Upper lobe of right lung (tissue), 1 donor: ENCODE results near the gene PARD3B. TPM values are rescaled to one million over a fixed set of nuclear protein-coding genes. Genes with fewer than 3 reads are reported as not detected.

Experiments used
- ATAC-seq: fragments of 200-7000 bp; cut with Tn5 transposase; one replicate; pipeline ENCODE4 v1.9.1; 2020; ENCODE audit warnings: mild to moderate bottlenecking, moderate library complexity
- DNase-seq: peaks from one replicate; pipeline ENCODE4 v3.0.0-alpha.2; 2020
- H3K27ac ChIP-seq: fragments of 200-600 bp; one replicate; pipeline ENCODE4 v1.8.0; 2022
- H3K27me3 ChIP-seq: fragments of 200-600 bp; one replicate; pipeline ENCODE4 v1.8.0; 2022; ENCODE audit warnings: mild to moderate bottlenecking
- H3K36me3 ChIP-seq: fragments of 200-600 bp; one replicate; pipeline ENCODE4 v1.8.0; 2022
- H3K4me1 ChIP-seq: fragments of 200-600 bp; one replicate; pipeline ENCODE4 v1.8.0; 2022
- H3K4me3 ChIP-seq: fragments of 200-600 bp; one replicate; pipeline ENCODE4 v1.8.0; 2022; ENCODE audit warnings: mild to moderate bottlenecking
- H3K9me3 ChIP-seq: fragments of 200-600 bp; one replicate; pipeline ENCODE4 v1.8.0; 2022
- intact Hi-C: fragments of 100-400 bp; cut with DNase I; formaldehyde crosslinking; loops from one replicate; pipeline ENCODE4 v1.11.0; 2022
- total RNA-seq: library from RNA; stranded (reverse); fragmentation: NEBNext Ultra II Directional; extraction: Animal tissue kit (Norgen Biotek cat#: 25700); gene quantifications from one replicate; pipeline ENCODE4 v1.2.1, GENCODE V29; 2021
- TF ChIP-seq, protein P1 (sequence below): fragments of 200-600 bp; IDR thresholded peaks from one replicate; pipeline ENCODE4 v1.8.0; 2022; ENCODE audit warnings: antibody characterized with exemption
- donor health status: DM: no; HTN: yes; CAD: no; lungs with severe emphysema.

Gene PARD3B
- total RNA-seq, 1 donor from 2014 or later, result 32.5 TPM

- Histone ChIP-seq H3K9me3 (no peaks in the 10 kb centered on the region), H3K27ac (no peak overlapping the region), H3K4me1 (no peaks in the 10 kb centered on the region), H3K36me3 (no peaks in the 10 kb centered on the region), H3K27me3 (no peaks in the 10 kb centered on the region), H3K4me3 (no peak overlapping the region)
- intact Hi-C loops, result no loop called here
- no peak for ATAC-seq
- TF ChIP-seq, protein P1, sequence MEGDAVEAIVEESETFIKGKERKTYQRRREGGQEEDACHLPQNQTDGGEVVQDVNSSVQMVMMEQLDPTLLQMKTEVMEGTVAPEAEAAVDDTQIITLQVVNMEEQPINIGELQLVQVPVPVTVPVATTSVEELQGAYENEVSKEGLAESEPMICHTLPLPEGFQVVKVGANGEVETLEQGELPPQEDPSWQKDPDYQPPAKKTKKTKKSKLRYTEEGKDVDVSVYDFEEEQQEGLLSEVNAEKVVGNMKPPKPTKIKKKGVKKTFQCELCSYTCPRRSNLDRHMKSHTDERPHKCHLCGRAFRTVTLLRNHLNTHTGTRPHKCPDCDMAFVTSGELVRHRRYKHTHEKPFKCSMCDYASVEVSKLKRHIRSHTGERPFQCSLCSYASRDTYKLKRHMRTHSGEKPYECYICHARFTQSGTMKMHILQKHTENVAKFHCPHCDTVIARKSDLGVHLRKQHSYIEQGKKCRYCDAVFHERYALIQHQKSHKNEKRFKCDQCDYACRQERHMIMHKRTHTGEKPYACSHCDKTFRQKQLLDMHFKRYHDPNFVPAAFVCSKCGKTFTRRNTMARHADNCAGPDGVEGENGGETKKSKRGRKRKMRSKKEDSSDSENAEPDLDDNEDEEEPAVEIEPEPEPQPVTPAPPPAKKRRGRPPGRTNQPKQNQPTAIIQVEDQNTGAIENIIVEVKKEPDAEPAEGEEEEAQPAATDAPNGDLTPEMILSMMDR, result no peak
- no peak for DNase-seq
Observed at GRCh38 chr2:204920776-204921175, 375.5 kb downstream of the PARD3B start.

- Histone ChIP-seq H3K4me3 (no peak overlapping the region), H3K36me3 (no peaks in the 10 kb centered on the region), H3K4me1 (no peaks in the 10 kb centered on the region), H3K9me3 (no peaks in the 10 kb centered on the region), H3K27ac (no peak overlapping the region), H3K27me3 (no peaks in the 10 kb centered on the region)
- ATAC-seq, result no peak
- DNase-seq, result no peak
- intact Hi-C loops, result no loop called here
- TF ChIP-seq, protein P1, result no peak
Observed at GRCh38 chr2:204923957-204924356, 378.7 kb downstream of the PARD3B start.

GRCh38 chr2:204931562-204931961 lies 386.3 kb downstream of the PARD3B start:
- H3K27me3 ChIP-seq, result no peaks in the 10 kb centered on the region
- no peak overlapping the region for H3K4me3 ChIP-seq
- no peaks in the 10 kb centered on the region for H3K9me3 ChIP-seq
- ATAC-seq (no peak), DNase-seq (no peak)
- TF ChIP-seq, protein P1, result no peak
- intact Hi-C loops, result no loop called here
- H3K36me3 ChIP-seq, result no peaks in the 10 kb centered on the region
- no peak overlapping the region for H3K27ac ChIP-seq
- no peaks in the 10 kb centered on the region for H3K4me1 ChIP-seq

- intact Hi-C loops, result no loop called here
- Histone ChIP-seq H3K4me3 (no peak overlapping the region), H3K36me3 (no peaks in the 10 kb centered on the region), H3K9me3 (no peaks in the 10 kb centered on the region), H3K27ac (no peak overlapping the region), H3K27me3 (no peaks in the 10 kb centered on the region), H3K4me1 (no peaks in the 10 kb centered on the region)
- TF ChIP-seq, protein P1, result no peak
- no peak for DNase-seq
- no peak for ATAC-seq
Observed at GRCh38 chr2:204933735-204934374, 388.6 kb downstream of the PARD3B start.

DNA sequence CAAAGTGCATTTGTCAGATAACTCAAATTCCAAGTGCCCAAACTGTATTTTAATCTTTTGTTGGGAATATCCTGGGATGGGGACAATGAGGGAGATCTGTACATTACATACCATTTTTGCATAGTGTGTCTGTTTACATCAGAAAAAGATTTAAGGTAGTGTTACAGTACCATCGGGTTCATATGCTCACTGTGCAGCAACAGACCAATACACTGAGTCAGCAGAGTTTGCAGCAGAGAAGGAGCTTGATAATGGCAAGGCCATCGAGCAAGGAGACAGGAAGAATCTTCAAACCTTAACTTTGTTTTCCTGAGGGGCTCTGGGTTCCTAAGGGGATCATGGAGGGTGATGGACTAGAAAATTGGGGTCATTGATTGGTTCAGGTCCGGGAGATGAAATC lies 399.7 kb downstream of the PARD3B start:
- H3K27me3 ChIP-seq, result no peaks in the 10 kb centered on the region
- no peaks in the 10 kb centered on the region for H3K9me3 ChIP-seq
- DNase-seq (no peak), ATAC-seq (no peak)
- TF ChIP-seq, protein P1, result no peak
- no peaks in the 10 kb centered on the region for H3K4me1 ChIP-seq
- intact Hi-C loops, result no loop called here
- H3K36me3 ChIP-seq, result no peaks in the 10 kb centered on the region
- H3K27ac ChIP-seq, result no peak overlapping the region
- H3K4me3 ChIP-seq, result no peak overlapping the region

DNA sequence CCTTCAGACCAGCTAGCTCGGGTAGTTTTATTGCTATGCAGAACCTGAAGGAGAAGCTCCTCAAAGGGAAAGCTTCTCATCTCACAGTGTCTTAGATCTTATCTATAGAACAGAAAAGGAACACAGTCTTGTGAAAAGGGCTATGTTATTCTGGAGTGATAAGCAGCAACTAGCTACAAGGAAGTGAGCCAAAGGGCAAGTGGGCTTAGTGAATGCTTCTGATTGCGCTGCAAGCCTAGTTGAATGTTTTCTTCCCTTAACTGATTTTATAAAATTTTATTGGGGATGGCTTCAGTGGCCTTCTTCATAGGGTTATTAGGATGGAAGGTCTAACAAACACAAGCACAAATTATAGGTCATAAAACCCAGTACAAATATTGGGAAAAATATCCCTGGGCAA lies 400.1 kb downstream of the PARD3B start:
- no peak for DNase-seq
- intact Hi-C loops, result no loop called here

More for the DNA sequence above, 400.1 kb downstream of the PARD3B start:
- no peak for ATAC-seq
- Histone ChIP-seq H3K27me3 (no peaks in the 10 kb centered on the region), H3K27ac (no peak overlapping the region), H3K9me3 (no peaks in the 10 kb centered on the region), H3K4me1 (no peaks in the 10 kb centered on the region), H3K36me3 (no peaks in the 10 kb centered on the region), H3K4me3 (no peak overlapping the region)
- TF ChIP-seq, protein P1, result no peak
